Brain microvascular endothelial cell (primary cell): ENCODE data around the gene CCL25.

ENCODE experiments used
- DNase-seq: peaks from one replicate; pipeline ENCODE4 v3.0.0-alpha.2; 2020
- H3K27ac ChIP-seq: fragments of 250-450 bp; sonication (Bioruptor Pico); 2 replicates; pipeline ENCODE4 v1.5.1; 2020; ENCODE audit warnings: mild to moderate bottlenecking, moderate library complexity
- H3K27me3 ChIP-seq: fragments of 250-450 bp; sonication (Bioruptor Pico); replicated peaks from 2 replicates; pipeline ENCODE4 v1.5.1; 2020; ENCODE audit warnings: mild to moderate bottlenecking
- H3K36me3 ChIP-seq: fragments of 250-450 bp; sonication (Bioruptor Pico); replicated peaks from 2 replicates; pipeline ENCODE4 v1.5.1; 2020; ENCODE audit warnings: mild to moderate bottlenecking
- H3K4me3 ChIP-seq: 2 replicates; pipeline ENCODE4 v1.5.1; 2011; ENCODE audit warnings: low read depth, mild to moderate bottlenecking, control low read depth, low read length, moderate library complexity
- in situ Hi-C: cut with HindIII; loops from 2 replicates; pipeline ENCODE4 v1.10.0; 2017; ENCODE audit warnings: low sequenced_read_pairs, low pct_ligation_motif_present
- TF ChIP-seq, protein P1 (sequence below): IDR thresholded peaks from 2 replicates; pipeline ENCODE4 v1.5.1; 2011; ENCODE audit warnings: low read depth, mild to moderate bottlenecking, moderate library complexity, low read length, control low read depth, inconsistent platforms; ENCODE audit errors: missing control alignments

Gene CCL25

DNA sequence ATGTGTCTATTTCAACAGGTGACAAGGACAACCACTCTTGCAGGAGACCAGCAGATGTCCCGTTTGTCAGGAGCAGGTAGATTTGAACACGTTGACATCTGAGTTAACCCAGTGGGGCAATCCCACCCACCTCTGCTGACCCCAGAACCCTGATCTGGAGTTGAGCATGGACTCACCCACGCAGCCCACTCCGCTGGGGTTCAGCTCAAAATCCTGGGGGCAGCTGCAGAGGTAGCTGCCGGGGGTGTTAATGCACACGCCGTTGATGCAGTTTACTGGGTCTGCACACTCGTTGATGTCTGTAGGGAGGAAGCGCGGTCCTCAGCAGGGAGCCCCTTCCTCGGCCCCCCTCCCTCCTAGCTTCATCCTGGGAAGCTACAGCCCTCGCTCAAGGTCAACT lies 56.9 kb downstream of the CCL25 start:
- H3K36me3 ChIP-seq = no peaks in the 10 kb centered on the region
- no peak for DNase-seq
- TF ChIP-seq, protein P1, sequence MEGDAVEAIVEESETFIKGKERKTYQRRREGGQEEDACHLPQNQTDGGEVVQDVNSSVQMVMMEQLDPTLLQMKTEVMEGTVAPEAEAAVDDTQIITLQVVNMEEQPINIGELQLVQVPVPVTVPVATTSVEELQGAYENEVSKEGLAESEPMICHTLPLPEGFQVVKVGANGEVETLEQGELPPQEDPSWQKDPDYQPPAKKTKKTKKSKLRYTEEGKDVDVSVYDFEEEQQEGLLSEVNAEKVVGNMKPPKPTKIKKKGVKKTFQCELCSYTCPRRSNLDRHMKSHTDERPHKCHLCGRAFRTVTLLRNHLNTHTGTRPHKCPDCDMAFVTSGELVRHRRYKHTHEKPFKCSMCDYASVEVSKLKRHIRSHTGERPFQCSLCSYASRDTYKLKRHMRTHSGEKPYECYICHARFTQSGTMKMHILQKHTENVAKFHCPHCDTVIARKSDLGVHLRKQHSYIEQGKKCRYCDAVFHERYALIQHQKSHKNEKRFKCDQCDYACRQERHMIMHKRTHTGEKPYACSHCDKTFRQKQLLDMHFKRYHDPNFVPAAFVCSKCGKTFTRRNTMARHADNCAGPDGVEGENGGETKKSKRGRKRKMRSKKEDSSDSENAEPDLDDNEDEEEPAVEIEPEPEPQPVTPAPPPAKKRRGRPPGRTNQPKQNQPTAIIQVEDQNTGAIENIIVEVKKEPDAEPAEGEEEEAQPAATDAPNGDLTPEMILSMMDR = no peak
- H3K27me3 ChIP-seq = no peaks in the 10 kb centered on the region
- H3K27ac ChIP-seq = no peak overlapping the region
- in situ Hi-C loops = no loop called here
- H3K4me3 ChIP-seq = no peak overlapping the region

DNA sequence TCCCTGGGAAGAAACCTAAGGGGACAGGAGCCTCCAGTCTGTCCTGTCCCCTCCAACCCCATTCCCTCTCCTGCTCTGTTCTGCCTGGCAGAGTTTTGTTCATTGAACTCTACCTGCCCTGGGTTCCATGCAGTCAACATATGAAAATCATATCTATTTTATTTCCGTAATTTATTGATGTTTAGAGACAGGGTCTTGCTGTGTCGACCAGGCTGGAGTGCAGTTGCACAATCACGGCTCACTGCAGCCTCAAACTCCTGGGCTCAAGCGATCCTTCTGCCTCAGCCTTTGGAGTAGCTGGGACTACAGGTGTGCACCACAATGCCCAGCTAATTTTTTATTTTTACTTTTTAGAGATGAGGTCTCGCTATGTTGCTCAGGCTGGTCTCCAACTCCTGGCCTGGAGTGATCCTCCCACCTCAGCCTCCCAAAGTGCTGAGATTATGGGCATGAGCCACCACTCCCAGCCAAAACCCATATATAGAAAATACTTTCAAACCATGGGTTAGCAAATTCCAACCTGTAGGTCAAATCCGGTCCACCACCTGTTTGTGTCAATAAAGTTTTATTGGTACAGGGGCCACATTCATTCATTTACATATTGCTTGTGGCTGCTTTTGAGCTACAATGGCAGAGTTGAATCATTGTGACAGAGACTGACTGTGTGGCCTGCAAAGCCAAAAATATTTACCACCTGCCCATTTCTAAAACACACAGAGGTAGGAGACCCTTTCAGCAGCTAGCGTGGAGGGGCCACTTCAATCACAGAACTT lies 57.5 kb downstream of the CCL25 start:
- H3K27me3 ChIP-seq = no peaks in the 10 kb centered on the region
- TF ChIP-seq, protein P1 = no peak
- DNase-seq = no peak
- H3K36me3 ChIP-seq = no peaks in the 10 kb centered on the region
- no peak overlapping the region for H3K4me3 ChIP-seq
- no peak overlapping the region for H3K27ac ChIP-seq
- in situ Hi-C loops = no loop called here

DNA sequence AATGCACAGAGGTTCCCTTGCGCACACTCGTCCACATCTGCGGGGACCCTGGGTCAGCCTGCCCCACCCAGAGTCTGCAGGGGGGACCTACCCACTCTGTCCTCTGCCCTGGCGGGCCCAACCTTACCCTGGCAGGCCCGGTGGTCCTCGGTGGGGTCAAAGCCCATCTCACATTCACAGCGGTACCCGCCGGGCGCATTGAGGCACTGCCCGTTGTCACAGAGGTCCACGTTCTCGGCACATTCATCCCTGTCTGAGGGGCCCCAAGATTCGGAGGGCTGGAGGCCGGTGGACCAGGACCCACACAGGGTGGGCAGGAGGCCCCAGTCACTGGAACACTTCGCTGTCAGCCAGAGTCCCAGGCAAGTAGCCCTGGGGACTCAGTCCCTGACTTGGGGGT lies 58.4 kb downstream of the CCL25 start:
- no peak for DNase-seq

DNA sequence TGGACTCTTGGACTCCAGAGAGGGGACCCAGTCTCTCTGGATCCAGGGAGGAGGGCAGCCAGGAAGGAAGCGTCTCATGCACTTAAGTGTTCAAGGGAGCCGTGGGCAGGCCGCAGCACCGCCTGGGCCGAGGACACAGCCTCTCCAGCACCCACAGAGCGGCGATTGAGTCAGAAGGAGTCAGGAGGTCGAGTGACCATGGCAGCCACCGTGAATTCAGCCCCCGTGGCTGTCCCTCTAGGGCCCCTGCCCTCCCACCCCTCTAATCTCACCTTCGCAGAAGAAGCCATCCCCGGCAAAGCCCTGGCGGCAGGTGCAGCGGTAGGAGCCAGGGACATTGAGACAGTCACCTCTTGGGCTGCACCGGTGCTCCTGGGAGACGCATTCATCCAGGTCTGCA lies 58.8 kb downstream of the CCL25 start:
- no peak for DNase-seq
- TF ChIP-seq, protein P1 = no peak
- Histone ChIP-seq H3K27me3 (no peaks in the 10 kb centered on the region), H3K27ac (no peak overlapping the region), H3K36me3 (no peaks in the 10 kb centered on the region), H3K4me3 (no peak overlapping the region)
- in situ Hi-C loops = no loop called here

More for the DNA sequence above, 58.4 kb downstream of the CCL25 start:
- TF ChIP-seq, protein P1 = no peak
- no peak overlapping the region for H3K4me3 ChIP-seq
- H3K27me3 ChIP-seq = no peaks in the 10 kb centered on the region
- no peaks in the 10 kb centered on the region for H3K36me3 ChIP-seq
- H3K27ac ChIP-seq = no peak overlapping the region
- in situ Hi-C loops = no loop called here
